Brain microvascular endothelial cell (primary cell): ENCODE results near the gene DAPK1.

ENCODE experiments used
- DNase-seq: peaks from one replicate; pipeline ENCODE4 v3.0.0-alpha.2; 2020
- H3K27ac ChIP-seq: fragments of 250-450 bp; sonication (Bioruptor Pico); 2 replicates; pipeline ENCODE4 v1.5.1; 2020; ENCODE audit warnings: mild to moderate bottlenecking, moderate library complexity
- H3K27me3 ChIP-seq: fragments of 250-450 bp; sonication (Bioruptor Pico); replicated peaks from 2 replicates; pipeline ENCODE4 v1.5.1; 2020; ENCODE audit warnings: mild to moderate bottlenecking
- H3K36me3 ChIP-seq: fragments of 250-450 bp; sonication (Bioruptor Pico); replicated peaks from 2 replicates; pipeline ENCODE4 v1.5.1; 2020; ENCODE audit warnings: mild to moderate bottlenecking
- H3K4me3 ChIP-seq: 2 replicates; pipeline ENCODE4 v1.5.1; 2011; ENCODE audit warnings: low read depth, mild to moderate bottlenecking, control low read depth, low read length, moderate library complexity
- in situ Hi-C: cut with HindIII; loops from 2 replicates; pipeline ENCODE4 v1.10.0; 2017; ENCODE audit warnings: low sequenced_read_pairs, low pct_ligation_motif_present
- TF ChIP-seq, protein P1 (sequence below): IDR thresholded peaks from 2 replicates; pipeline ENCODE4 v1.5.1; 2011; ENCODE audit warnings: low read depth, mild to moderate bottlenecking, moderate library complexity, low read length, control low read depth, inconsistent platforms; ENCODE audit errors: missing control alignments

The DAPK1 gene

GRCh38 chr9:87749335-87750035, 251.8 kb downstream of the DAPK1 start:
- H3K4me3 ChIP-seq = no peak overlapping the region
- in situ Hi-C loops = no loop called here
- TF ChIP-seq, protein P1, sequence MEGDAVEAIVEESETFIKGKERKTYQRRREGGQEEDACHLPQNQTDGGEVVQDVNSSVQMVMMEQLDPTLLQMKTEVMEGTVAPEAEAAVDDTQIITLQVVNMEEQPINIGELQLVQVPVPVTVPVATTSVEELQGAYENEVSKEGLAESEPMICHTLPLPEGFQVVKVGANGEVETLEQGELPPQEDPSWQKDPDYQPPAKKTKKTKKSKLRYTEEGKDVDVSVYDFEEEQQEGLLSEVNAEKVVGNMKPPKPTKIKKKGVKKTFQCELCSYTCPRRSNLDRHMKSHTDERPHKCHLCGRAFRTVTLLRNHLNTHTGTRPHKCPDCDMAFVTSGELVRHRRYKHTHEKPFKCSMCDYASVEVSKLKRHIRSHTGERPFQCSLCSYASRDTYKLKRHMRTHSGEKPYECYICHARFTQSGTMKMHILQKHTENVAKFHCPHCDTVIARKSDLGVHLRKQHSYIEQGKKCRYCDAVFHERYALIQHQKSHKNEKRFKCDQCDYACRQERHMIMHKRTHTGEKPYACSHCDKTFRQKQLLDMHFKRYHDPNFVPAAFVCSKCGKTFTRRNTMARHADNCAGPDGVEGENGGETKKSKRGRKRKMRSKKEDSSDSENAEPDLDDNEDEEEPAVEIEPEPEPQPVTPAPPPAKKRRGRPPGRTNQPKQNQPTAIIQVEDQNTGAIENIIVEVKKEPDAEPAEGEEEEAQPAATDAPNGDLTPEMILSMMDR = no peak
- no peak overlapping the region for H3K27ac ChIP-seq
- H3K36me3 ChIP-seq = no peaks in the 10 kb centered on the region
- no peaks in the 10 kb centered on the region for H3K27me3 ChIP-seq
- DNase-seq = no peak

GRCh38 chr9:87750726-87751125, 253.1 kb downstream of the DAPK1 start:
- TF ChIP-seq, protein P1 = no peak
- Histone ChIP-seq H3K27ac (no peak overlapping the region), H3K27me3 (no peaks in the 10 kb centered on the region), H3K36me3 (no peaks in the 10 kb centered on the region), H3K4me3 (no peak overlapping the region)
- in situ Hi-C loops = no loop called here
- no peak for DNase-seq

DNA sequence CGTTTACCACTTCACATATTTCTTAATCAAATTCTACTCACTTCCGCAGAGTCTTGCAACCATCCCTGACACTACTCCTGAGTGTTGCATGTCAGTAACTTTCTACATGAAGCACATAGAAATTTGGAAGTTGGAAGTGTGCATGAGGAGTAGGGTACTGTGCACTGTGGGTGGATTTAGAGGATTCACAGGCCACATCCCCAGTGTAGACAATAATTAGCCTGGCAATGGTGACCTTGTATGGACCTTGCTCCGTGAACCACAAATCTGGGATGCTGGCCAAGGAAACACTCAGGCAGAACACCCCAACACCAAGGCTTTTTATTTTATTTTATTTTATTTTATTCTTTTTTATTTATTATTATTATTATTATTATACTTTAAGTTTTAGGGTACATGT, 253.8 kb downstream of the DAPK1 start:
- DNase-seq = no peak
- H3K27me3 ChIP-seq = no peaks in the 10 kb centered on the region
- H3K27ac ChIP-seq = no peak overlapping the region
- in situ Hi-C loops = no loop called here
- no peak overlapping the region for H3K4me3 ChIP-seq
- no peaks in the 10 kb centered on the region for H3K36me3 ChIP-seq
- TF ChIP-seq, protein P1 = no peak

DNA sequence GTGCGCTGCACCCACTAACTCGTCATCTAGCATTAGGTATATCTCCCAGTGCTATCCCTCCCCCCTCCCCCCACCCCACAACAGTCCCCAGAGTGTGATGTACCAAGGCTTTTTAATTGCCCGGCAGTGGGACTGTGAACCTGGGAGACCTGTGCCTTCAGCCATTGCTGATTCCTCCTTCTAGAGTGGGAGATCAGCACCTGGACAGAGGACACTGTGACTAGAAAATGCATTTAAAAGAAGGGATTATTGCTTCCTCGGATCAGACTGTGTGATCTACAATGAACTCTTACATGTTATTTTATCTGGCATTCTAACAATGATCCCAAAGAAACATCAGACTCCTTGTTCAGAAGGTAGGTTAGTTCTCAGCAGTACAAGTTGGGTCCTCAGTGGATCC, 254.2 kb downstream of the DAPK1 start:
- TF ChIP-seq, protein P1 = no peak
- DNase-seq = no peak
- Histone ChIP-seq H3K4me3 (no peak overlapping the region), H3K36me3 (no peaks in the 10 kb centered on the region), H3K27ac (no peak overlapping the region), H3K27me3 (no peaks in the 10 kb centered on the region)
- in situ Hi-C loops = no loop called here

DNA sequence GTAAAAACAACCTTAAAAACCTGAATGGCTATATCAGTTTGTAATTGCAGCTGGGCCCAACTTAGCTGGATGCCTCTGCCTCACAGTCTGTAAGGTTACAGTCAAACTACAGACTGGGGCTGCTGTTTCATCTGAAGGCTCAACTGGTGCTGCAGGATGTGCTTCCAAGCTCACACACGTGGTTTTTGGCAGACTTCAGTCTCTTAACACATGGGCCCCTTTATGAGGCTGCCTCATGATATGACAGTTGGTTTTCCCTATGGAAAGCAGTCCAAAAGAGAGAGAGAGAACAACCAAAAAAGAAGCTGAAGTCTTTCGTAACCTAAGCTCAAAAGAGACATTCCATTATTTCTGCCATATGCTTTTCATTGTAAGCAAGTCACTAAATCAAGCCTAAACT, 255.6 kb downstream of the DAPK1 start:
- no peak overlapping the region for H3K27ac ChIP-seq
- H3K36me3 ChIP-seq = no peaks in the 10 kb centered on the region
- H3K4me3 ChIP-seq = no peak overlapping the region
- in situ Hi-C loops = no loop called here
- no peaks in the 10 kb centered on the region for H3K27me3 ChIP-seq
- no peak for DNase-seq
- TF ChIP-seq, protein P1 = no peak
